RKO (cell line): ENCODE data around the gene UPF3A.
"Not testable (repeated sequence)": the region's sequence is repeated elsewhere in the genome, so short reads cannot be mapped to it uniquely, and the experiment has no call there.

Experiments used
- DNase-seq: peaks from one replicate; pipeline ENCODE4 v3.0.0-alpha.2; 2016; ENCODE audit warnings: low spot score

UPF3A gene, protein sequence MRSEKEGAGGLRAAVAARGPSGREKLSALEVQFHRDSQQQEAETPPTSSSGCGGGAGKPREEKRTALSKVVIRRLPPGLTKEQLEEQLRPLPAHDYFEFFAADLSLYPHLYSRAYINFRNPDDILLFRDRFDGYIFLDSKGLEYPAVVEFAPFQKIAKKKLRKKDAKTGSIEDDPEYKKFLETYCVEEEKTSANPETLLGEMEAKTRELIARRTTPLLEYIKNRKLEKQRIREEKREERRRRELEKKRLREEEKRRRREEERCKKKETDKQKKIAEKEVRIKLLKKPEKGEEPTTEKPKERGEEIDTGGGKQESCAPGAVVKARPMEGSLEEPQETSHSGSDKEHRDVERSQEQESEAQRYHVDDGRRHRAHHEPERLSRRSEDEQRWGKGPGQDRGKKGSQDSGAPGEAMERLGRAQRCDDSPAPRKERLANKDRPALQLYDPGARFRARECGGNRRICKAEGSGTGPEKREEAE

DNA sequence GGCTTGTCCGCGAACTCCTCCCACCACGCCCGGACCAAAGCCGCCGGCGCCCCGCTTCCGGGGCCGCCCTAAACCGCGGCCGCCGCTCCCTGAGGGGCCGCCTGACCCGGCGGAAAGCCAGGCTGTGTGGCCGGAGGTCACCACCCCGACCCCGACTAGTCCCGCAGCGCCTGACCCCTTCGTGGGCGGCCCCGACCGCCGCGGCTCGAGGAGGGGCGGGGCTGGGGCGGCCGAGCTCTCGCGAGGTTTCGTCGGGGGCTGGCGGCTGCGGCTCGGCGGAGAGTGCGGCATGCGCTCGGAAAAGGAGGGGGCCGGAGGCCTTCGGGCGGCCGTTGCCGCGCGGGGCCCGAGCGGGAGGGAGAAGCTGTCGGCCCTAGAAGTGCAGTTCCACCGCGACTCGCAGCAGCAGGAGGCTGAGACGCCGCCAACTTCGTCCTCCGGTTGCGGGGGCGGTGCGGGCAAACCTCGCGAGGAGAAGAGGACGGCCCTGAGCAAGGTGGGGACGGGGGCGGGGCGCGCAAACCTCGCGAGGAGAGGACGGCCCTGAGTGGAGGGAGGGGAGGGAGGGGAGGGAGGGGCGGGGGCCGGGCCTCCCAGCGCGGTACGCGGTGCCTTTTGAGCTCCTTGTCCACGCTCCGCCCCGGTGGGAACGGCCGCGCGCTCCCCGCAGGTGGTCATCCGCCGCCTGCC lies at the start of gene UPF3A:
UPF3A (plus strand) TSS at position 251 of the 690 bp plus-strand sequence; CDS start at position 290, 39 bp downstream.
- DNase-seq = peak; percentile 89

DNA sequence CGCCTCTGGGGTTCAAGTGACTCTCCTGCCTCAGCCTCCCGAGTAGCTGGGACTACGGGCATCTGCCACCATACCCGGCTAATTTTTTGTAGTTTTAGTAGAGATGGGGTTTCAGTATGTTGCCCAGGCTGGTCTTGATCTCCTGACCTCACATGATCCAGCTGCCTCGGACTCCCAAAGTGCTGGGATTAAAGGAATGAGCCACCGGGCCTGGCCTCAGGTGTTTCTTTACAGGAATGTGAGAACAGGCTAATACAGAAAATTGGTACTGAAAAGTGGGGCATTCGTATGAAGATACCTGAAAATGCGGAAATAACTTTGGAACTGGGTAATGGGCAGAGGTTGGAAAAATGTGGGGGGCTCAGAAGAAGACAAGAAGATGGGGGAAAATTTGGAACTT lies 49.5 kb upstream of the UPF3A start:
- DNase-seq = no peak

DNA sequence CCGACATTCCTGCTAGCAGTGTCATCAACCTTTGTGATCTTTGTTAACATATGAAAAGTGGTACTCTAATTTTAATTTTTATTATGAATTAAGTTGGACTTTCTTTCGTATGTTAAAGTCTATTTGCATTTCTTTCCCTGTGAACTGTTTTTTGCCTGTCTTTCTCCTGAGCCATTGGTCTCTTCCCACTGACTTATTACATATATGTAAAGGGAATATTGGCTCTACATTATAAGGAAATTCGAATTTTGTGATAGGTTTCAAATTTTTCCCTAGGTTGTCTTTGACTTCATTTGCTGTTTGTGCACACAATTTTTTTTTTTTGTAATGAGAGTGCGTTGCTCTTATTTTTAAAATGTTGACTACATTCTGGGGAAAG lies 47.1 kb upstream of the UPF3A start:
- DNase-seq = no peak

DNA sequence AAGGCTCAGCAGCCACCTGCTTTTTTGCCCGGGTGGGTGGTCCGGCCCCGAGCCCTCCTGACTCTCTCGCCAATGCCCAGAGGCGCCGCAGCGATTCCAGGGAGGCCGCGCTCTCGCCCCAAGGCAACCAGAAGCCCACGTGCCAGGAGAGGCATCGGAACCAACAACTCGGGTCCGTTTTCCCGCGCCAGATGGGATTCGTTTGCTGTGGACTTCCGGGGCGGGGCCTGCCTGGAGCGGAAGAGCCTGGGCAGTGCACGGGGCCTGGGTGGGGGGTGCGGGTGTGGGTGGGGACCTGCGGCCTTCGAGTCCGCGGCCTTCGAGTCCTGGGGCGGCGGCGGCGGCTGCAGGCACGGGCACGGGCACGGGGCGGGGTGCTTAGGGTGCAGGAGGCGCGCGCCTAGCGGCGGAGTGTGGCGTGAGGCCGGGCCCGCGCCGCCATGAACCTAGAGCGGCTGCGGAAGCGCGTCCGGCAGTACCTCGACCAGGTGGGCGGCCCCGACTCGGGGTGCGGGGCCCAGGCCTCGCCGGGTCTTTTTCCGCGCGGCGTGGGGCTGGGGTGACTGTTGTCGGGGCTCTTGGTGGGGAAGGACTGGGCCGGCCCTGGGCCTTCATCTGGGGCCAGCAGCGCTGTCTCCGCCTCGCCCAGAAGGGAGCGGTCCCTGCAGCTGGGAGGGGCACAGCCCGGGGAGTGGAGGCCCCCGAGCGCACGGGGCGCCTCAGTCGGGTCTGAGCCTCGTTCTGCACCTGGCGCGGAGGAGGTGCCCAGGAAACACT lies 46.6 kb upstream of the UPF3A start, which contains the start of gene CDC16:
CDC16 (plus strand) TSS at position 253 of the 777 bp plus-strand sequence; CDS start at position 441, 188 bp downstream.
- peak; percentile 95 for DNase-seq

- DNase-seq = peak; percentile 57
Measured at GRCh38 chr13:114235697-114236096, 45.7 kb upstream of the UPF3A start.

DNA sequence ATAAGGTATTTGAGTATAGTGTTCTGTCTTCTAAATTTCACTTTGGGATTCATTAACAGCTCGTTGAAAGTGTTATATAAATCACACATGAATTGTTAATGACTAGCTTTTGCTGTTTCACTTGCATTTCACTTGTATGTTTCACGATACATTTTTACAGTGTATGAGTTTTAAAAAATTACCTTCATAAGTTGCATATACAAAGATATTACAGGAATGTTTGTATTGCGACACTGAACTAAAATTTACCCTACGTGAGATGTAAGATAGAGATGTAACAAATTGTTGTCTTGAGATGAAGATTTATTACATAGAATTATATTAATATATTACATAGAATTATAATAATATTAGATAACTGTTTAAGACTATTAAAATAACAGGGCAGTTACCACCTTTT lies 45.2 kb upstream of the UPF3A start:
- no peak for DNase-seq

DNA sequence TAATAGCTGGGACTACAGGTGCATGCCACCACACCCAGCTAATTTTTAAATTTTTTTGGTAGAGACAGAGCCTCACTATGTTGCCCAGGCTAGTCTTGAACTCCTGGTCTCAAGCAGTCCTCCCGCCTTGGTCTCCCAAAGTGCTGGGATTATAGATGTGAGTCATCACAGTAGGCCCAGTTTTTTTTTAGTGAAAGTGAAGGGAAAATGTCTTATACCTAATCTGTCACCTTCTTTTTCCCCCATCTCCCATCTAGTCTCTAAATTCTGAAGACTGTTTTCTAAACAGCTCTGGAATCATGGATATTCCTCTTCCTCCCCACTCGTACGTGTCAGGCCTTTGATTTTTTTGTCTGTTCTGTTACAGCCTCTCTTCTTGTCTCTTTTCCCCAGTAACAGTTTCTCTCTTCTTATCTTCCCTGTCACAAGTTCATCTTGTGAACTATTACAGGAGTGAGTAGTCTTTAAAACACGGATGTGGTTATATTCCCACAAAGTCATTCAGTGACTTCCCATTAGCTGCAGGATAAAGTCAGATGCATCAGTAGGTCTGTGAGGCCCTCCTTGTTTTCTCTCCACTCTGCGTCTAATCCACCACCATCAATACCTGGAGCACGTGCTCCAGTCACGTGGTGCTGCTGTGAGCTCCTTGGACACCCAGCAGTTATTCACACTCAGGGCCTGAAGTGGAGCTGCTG lies 43.8 kb upstream of the UPF3A start:
- no peak for DNase-seq

- DNase-seq = no peak
Measured at GRCh38 chr13:114241918-114242317, 39.5 kb upstream of the UPF3A start.

- no peak for DNase-seq
Measured at GRCh38 chr13:114243971-114244370, 37.4 kb upstream of the UPF3A start.

DNA sequence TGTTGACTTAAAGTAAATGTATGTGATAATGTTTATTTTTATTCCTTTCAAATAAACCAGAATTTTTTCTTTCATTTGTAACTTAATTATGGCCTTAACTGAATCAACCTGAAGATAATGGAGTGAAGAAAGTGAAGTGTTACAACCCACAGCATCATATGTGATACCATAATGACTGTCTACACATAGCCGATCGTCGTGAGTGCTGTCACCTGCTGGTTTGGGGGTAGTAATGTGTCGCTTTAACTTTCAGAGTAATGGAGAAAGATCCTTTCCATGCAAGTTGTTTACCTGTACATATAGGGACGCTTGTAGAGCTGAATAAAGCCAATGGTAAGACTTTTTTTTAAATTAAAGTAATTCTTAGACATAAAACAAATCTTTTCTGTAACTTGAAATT lies 36.8 kb upstream of the UPF3A start:
- no peak for DNase-seq

DNA sequence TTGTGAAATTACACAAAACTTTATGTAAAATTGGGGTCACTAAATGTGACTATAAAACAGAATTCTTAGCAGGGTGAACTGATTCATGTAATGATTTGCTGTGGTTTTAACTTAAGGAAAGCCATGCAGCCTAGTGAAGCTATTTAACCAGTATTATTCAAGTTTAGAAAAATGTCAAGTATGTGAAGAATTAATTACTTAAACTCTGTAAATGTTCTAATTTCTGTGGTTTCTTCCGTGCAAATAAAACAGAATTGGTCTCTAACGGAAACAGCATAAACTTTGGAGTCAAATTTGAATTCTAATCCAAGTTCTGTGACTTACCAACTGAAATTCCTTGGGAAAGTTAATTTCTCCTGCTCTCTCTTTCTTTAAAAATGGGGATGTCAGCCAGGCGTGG lies 33.4 kb upstream of the UPF3A start:
- no peak for DNase-seq

- DNase-seq = no peak
Measured at GRCh38 chr13:114249077-114249476, 32.3 kb upstream of the UPF3A start.

GRCh38 chr13:114251639-114252440 lies 29.6 kb upstream of the UPF3A start:
- not testable (repeated sequence) for DNase-seq

- DNase-seq = no peak
Measured at GRCh38 chr13:114256547-114256946, 24.9 kb upstream of the UPF3A start.

GRCh38 chr13:114257014-114257413 lies 24.4 kb upstream of the UPF3A start:
- no peak for DNase-seq

GRCh38 chr13:114258589-114258988 lies 22.8 kb upstream of the UPF3A start:
- DNase-seq = no peak

DNA sequence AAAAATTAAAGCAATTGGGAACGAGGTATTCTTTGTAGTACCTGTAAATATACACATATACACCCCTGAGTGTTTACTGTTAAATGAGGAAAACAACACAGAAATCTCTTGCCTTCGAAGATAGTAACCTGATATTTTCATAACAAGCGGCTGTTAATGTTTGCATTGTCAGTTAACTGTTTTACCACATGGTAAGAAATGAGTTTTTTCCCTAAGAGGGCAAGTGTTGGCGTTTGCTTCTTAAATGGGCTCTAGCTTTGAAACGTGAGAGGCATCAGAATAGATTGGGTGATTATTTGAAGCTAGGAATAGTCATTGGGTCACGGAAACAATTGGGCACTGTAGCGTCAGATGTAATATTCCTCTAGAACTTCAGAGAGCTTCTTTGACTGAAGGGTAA lies 22.0 kb upstream of the UPF3A start:
- no peak for DNase-seq

DNA sequence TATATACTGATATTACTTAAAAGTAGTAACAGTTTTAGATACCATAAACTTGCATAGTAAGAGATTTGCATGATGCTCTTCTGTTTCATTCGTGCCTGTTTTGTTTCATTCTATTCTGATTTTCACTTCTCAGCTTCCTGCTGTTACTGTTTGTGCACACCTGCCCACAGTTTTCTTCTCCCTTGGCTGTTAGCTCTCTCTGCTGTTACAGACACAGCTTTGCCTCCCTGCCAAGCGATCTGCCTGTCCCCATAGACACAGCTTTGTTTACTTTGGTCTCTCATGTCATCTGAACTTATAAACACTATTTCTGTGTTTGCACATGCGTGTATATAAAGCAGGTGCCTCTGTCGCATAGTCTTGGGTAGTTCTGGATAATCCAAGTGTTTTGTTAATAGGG lies 21.4 kb upstream of the UPF3A start:
- DNase-seq = no peak

DNA sequence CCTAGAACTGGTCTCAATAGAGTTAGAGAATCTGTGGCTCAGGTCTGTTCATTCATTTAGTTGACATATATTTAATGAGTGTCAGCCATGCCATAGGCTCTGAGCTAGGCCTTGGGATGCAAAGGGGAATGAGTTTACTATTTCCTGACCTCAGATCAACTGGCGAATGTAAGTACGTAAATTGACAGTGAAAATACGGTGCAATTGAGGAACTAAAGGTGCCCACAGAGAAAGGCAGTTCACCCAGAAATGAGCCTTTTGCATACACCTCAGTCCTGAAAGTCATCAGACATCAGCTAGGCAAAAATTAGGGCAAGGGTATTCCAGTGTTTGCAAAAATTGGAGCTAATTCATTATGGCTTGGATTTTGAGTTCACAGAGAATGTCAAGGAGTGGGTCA lies 20.6 kb upstream of the UPF3A start:
- no peak for DNase-seq

- DNase-seq = no peak
Measured at GRCh38 chr13:114261328-114261965, 20.0 kb upstream of the UPF3A start.

GRCh38 chr13:114263578-114263977 lies 17.8 kb upstream of the UPF3A start:
- no peak for DNase-seq
